ENCODE data around the gene TNS3. TPM values are rescaled to one million over a fixed set of nuclear protein-coding genes. Genes with fewer than 3 reads are reported as not detected.
"Not testable (repeated sequence)": the region's sequence is repeated elsewhere in the genome, so short reads cannot be mapped to it uniquely, and the experiment has no call there.

The TNS3 gene
- total RNA-seq, 5 donors from 2014 or later (not counting 1 experiment from before 2014, with no cell fraction given): 0.58 to 3.7 (median 2.0) TPM

DNA sequence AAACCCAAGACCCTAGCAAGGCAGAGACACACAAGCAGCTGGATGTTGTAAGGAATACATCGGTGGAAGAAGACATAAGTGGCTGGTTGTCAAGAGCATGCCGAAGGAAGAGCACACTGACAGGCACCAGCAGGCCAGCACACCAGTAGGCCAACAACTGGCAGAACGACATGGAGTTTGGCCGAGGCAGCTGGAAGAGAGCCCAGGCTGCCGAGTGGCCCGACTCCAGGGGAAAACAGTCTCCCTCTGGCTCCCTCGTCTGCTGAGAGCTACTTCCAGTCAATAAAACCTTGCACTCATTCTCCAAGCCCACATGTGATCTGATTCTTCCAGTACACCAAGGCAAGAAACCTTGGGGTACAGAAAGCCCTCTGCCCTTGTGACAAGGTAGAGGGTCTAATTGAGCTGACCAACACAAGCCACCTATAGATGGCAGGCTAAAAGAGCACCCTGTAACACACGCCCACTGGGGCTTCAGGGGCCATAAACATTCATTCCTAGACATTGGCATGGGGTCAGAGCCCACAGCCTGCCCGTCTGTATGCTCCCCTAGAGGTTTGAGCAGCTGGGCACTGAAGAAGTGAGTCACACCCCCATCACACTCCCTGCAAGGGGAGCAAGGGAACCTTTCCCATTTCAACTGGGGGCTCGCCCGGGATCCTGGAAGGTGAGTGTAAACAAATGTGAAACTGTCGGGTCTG is 14.7 kb upstream of the TNS3 start:
- DNase-seq (no peak), ATAC-seq (replicated peaks in 1 of 4) (no peak)
- H3K27ac ChIP-seq (ENCODE audit: low read length): no peak overlapping the region
- CTCF ChIA-PET: no interaction called here
- H3K4me3 ChIP-seq (ENCODE audit: control insufficient read depth in 1 of 2, extremely low read depth in 1 of 2, low read length in 1 of 2): no peak overlapping the region
- peaks cover 0 to 6% of the 10 kb centered on the region in 2 donors for H3K27me3 Mint-ChIP-seq
- H3K9me3 Mint-ChIP-seq: peaks cover 4 to 18% (median 16%) of the 10 kb centered on the region in 3 donors
- H3K27me3 ChIP-seq (replicated peaks in 1 of 2; ENCODE audit: control insufficient read depth in 2 of 2, extremely low read depth in 1 of 2, insufficient read depth in 2 of 2, low read length in 1 of 2): peaks cover 0 to 4% of the 10 kb centered on the region in 2 experiments
- POLR2A ChIA-PET: no interaction called here
- H3K36me3 Mint-ChIP-seq: no peaks in the 10 kb centered on the region
- H3K4me3 Mint-ChIP-seq: no peak overlapping the region
- no peaks in the 10 kb centered on the region for H3K36me3 ChIP-seq (ENCODE audit: control insufficient read depth in 2 of 2, extremely low read depth in 1 of 2, insufficient read depth in 1 of 2, low read length in 1 of 2)
- no peaks in the 10 kb centered on the region for H3K4me1 ChIP-seq (ENCODE audit: control insufficient read depth in 1 of 2, extremely low read depth in 1 of 2, insufficient read depth in 2 of 2, low read length in 2 of 2)
- no peak overlapping the region for H3K27ac Mint-ChIP-seq
- H3K9me3 ChIP-seq: no peaks in the 10 kb centered on the region
- 98% methylated on average over 8 of the region's 12 CpGs for WGBS (ENCODE audit: insufficient coverage)
- H3K4me1 Mint-ChIP-seq: peaks cover 0 to 3% (median 0%) of the 10 kb centered on the region in 3 donors

- Mint-ChIP-seq H3K4me3 (no peak overlapping the region), H3K27ac (no peak overlapping the region), H3K27me3 (peaks cover 0 to 3% of the 10 kb centered on the region in 2 donors), H3K36me3 (no peaks in the 10 kb centered on the region), H3K4me1 (no peaks in the 10 kb centered on the region), H3K9me3 (peaks cover 4 to 18% (median 16%) of the 10 kb centered on the region in 3 donors)
- H3K4me1 ChIP-seq (ENCODE audit: control insufficient read depth in 1 of 2, extremely low read depth in 1 of 2, insufficient read depth in 2 of 2, low read length in 2 of 2): no peaks in the 10 kb centered on the region
- no peaks in the 10 kb centered on the region for H3K36me3 ChIP-seq (ENCODE audit: control insufficient read depth in 2 of 2, extremely low read depth in 1 of 2, insufficient read depth in 1 of 2, low read length in 1 of 2)
- no CpG with 5 or more reads among the region's 3 CpGs for WGBS (ENCODE audit: insufficient coverage)
- CTCF ChIA-PET: no interaction called here
- no peak overlapping the region for H3K27ac ChIP-seq (ENCODE audit: low read length)
- H3K9me3 ChIP-seq: no peaks in the 10 kb centered on the region
- no peaks in the 10 kb centered on the region for H3K27me3 ChIP-seq (replicated peaks in 1 of 2; ENCODE audit: control insufficient read depth in 2 of 2, extremely low read depth in 1 of 2, insufficient read depth in 2 of 2, low read length in 1 of 2)
- no peak overlapping the region for H3K4me3 ChIP-seq (ENCODE audit: control insufficient read depth in 1 of 2, extremely low read depth in 1 of 2, low read length in 1 of 2)
- POLR2A ChIA-PET: no interaction called here
- DNase-seq (no peak), ATAC-seq (replicated peaks in 1 of 4) (no peak)
Measured at GRCh38 chr7:47594406-47594805, 12.5 kb upstream of the TNS3 start.

GRCh38 chr7:47591655-47592572 is 10.0 kb upstream of the TNS3 start:
- ChIA-PET POLR2A (no interaction called here), CTCF (no interaction called here)
- no peaks in the 10 kb centered on the region for H3K4me1 ChIP-seq (ENCODE audit: control insufficient read depth in 1 of 2, extremely low read depth in 1 of 2, insufficient read depth in 2 of 2, low read length in 2 of 2)
- H3K9me3 Mint-ChIP-seq: peaks cover 0 to 3% (median under 1%) of the 10 kb centered on the region in 3 donors
- 95% methylated on average over 14 of the region's 17 CpGs for WGBS (ENCODE audit: insufficient coverage)
- ATAC-seq (replicated peaks in 1 of 4): no peak
- H3K4me3 Mint-ChIP-seq: no peak overlapping the region
- H3K4me3 ChIP-seq (ENCODE audit: control insufficient read depth in 1 of 2, extremely low read depth in 1 of 2, low read length in 1 of 2): no peak overlapping the region
- H3K9me3 ChIP-seq: no peaks in the 10 kb centered on the region
- no peak overlapping the region for H3K27ac Mint-ChIP-seq
- H3K36me3 ChIP-seq (ENCODE audit: control insufficient read depth in 2 of 2, extremely low read depth in 1 of 2, insufficient read depth in 1 of 2, low read length in 1 of 2): no peaks in the 10 kb centered on the region
- no peak for DNase-seq
- no peaks in the 10 kb centered on the region for H3K36me3 Mint-ChIP-seq
- no peak overlapping the region for H3K27ac ChIP-seq (ENCODE audit: low read length)
- no peaks in the 10 kb centered on the region for H3K27me3 ChIP-seq (replicated peaks in 1 of 2; ENCODE audit: control insufficient read depth in 2 of 2, extremely low read depth in 1 of 2, insufficient read depth in 2 of 2, low read length in 1 of 2)
- no peaks in the 10 kb centered on the region for H3K4me1 Mint-ChIP-seq
- H3K27me3 Mint-ChIP-seq: no peaks in the 10 kb centered on the region

- POLR2A ChIA-PET: no interaction called here
- no peak for ATAC-seq (replicated peaks in 1 of 4)
- Mint-ChIP-seq H3K9me3 (peaks cover 0 to 2% (median 0%) of the 10 kb centered on the region in 3 donors), H3K4me1 (no peaks in the 10 kb centered on the region), H3K36me3 (no peaks in the 10 kb centered on the region), H3K27me3 (no peaks in the 10 kb centered on the region), H3K4me3 (no peak overlapping the region), H3K27ac (no peak overlapping the region)
- no peak overlapping the region for H3K4me3 ChIP-seq (ENCODE audit: control insufficient read depth in 1 of 2, extremely low read depth in 1 of 2, low read length in 1 of 2)
- H3K27ac ChIP-seq (ENCODE audit: low read length): no peak overlapping the region
- no peaks in the 10 kb centered on the region for H3K27me3 ChIP-seq (replicated peaks in 1 of 2; ENCODE audit: control insufficient read depth in 2 of 2, extremely low read depth in 1 of 2, insufficient read depth in 2 of 2, low read length in 1 of 2)
- no peak for DNase-seq
- no peaks in the 10 kb centered on the region for H3K36me3 ChIP-seq (ENCODE audit: control insufficient read depth in 2 of 2, extremely low read depth in 1 of 2, insufficient read depth in 1 of 2, low read length in 1 of 2)
- H3K4me1 ChIP-seq (ENCODE audit: control insufficient read depth in 1 of 2, extremely low read depth in 1 of 2, insufficient read depth in 2 of 2, low read length in 2 of 2): no peaks in the 10 kb centered on the region
- no peaks in the 10 kb centered on the region for H3K9me3 ChIP-seq
- 93% methylated on average over 7 of the region's 8 CpGs for WGBS (ENCODE audit: insufficient coverage)
- CTCF ChIA-PET: no interaction called here
Measured at GRCh38 chr7:47591089-47591654, 9.3 kb upstream of the TNS3 start.

GRCh38 chr7:47590215-47590614 is 8.3 kb upstream of the TNS3 start:
- H3K9me3 Mint-ChIP-seq; POLR2A ChIA-PET; H3K4me3 Mint-ChIP-seq; H3K9me3 ChIP-seq; H3K4me1 ChIP-seq (ENCODE audit: control insufficient read depth in 1 of 2, extremely low read depth in 1 of 2, insufficient read depth in 2 of 2, low read length in 2 of 2); H3K27ac ChIP-seq (ENCODE audit: low read length); H3K36me3 ChIP-seq (ENCODE audit: control insufficient read depth in 2 of 2, extremely low read depth in 1 of 2, insufficient read depth in 1 of 2, low read length in 1 of 2); ATAC-seq (replicated peaks in 1 of 4); H3K36me3 Mint-ChIP-seq; CTCF ChIA-PET; H3K4me3 ChIP-seq (ENCODE audit: control insufficient read depth in 1 of 2, extremely low read depth in 1 of 2, low read length in 1 of 2); H3K4me1 Mint-ChIP-seq; DNase-seq; H3K27me3 Mint-ChIP-seq; H3K27me3 ChIP-seq (replicated peaks in 1 of 2; ENCODE audit: control insufficient read depth in 2 of 2, extremely low read depth in 1 of 2, insufficient read depth in 2 of 2, low read length in 1 of 2); H3K27ac Mint-ChIP-seq: not testable (repeated sequence)
- WGBS (ENCODE audit: insufficient coverage): 83% methylated on average over 4 of the region's 5 CpGs

DNA sequence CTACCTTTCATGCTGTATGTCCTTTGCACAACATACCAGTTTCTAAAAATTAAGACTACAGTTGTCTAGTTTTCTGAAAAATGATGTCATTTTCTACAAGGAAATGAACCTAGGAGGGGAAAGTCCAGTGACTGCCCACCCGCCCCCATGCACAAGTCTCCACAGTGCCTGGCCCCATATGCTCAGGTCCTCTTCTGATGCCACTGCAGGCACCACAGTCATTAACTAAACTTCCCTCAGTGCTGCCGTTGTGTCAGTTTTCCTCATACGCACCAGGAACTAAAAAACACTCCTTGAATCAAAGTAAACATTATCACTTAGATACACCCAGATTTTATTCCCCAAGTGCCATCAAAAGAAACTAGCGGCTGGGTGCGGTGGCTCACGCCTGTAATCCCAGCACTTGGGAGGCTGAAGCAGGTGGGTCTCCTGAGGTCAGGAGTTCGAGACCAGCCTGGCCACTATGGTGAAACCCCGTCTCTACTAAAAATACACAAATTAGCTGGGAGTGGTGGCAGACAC is 6.9 kb upstream of the TNS3 start:
- no peaks in the 10 kb centered on the region for H3K4me1 ChIP-seq (ENCODE audit: control insufficient read depth in 1 of 2, extremely low read depth in 1 of 2, insufficient read depth in 2 of 2, low read length in 2 of 2)
- ChIA-PET POLR2A (interaction anchor here in 1 of 2 donors (0.7 kb wide), 1 partner anchor 50 kb away, joined by 6 read pairs; no protein-coding TSS in a partner anchor), CTCF (no interaction called here)
- 96% methylated on average over 5 of the region's 8 CpGs for WGBS (ENCODE audit: insufficient coverage)
- no peaks in the 10 kb centered on the region for H3K36me3 ChIP-seq (ENCODE audit: control insufficient read depth in 2 of 2, extremely low read depth in 1 of 2, insufficient read depth in 1 of 2, low read length in 1 of 2)
- no peak for DNase-seq
- H3K4me3 ChIP-seq (ENCODE audit: control insufficient read depth in 1 of 2, extremely low read depth in 1 of 2, low read length in 1 of 2): no peak overlapping the region
- H3K4me3 Mint-ChIP-seq: no peak overlapping the region
- no peaks in the 10 kb centered on the region for H3K4me1 Mint-ChIP-seq
- H3K9me3 Mint-ChIP-seq: peaks cover 0 to 5% (median 0%) of the 10 kb centered on the region in 3 donors
- no peak overlapping the region for H3K27ac Mint-ChIP-seq
- H3K36me3 Mint-ChIP-seq: no peaks in the 10 kb centered on the region
- H3K27ac ChIP-seq (ENCODE audit: low read length): no peak overlapping the region
- H3K9me3 ChIP-seq: no peaks in the 10 kb centered on the region
- H3K27me3 Mint-ChIP-seq: peaks cover 0 to 5% of the 10 kb centered on the region in 2 donors
- peaks cover 0 to 2% of the 10 kb centered on the region in 2 experiments for H3K27me3 ChIP-seq (replicated peaks in 1 of 2; ENCODE audit: control insufficient read depth in 2 of 2, extremely low read depth in 1 of 2, insufficient read depth in 2 of 2, low read length in 1 of 2)
- ATAC-seq (replicated peaks in 1 of 4): no peak
